Esophagus muscularis mucosa (tissue), 4 donors: Measurements from ENCODE around the gene GRID2. TPM values are rescaled to one million over a fixed set of nuclear protein-coding genes. Genes with fewer than 3 reads are reported as not detected.
"Not testable (repeated sequence)": the region's sequence is repeated elsewhere in the genome, so short reads cannot be mapped to it uniquely, and the experiment has no call there.

Experiments used
- DNase-seq: peaks from one replicate; pipeline ENCODE4 v3.0.0-alpha.2; 2017; ENCODE audit errors: extremely low spot score
- H3K27ac ChIP-seq, 4 donors: fragments of 200-600 bp; sonication (generic); replicated peaks in 1 of 4; 1 replicate in 3 of 4; 2 replicates in 1 of 4; pipeline ENCODE4 v1.5.1; 2016 to 2019; ENCODE audit warnings: mild to moderate bottlenecking in 1 of 4
- H3K27me3 ChIP-seq, 4 donors: fragments of 200-600 bp; sonication (generic); one replicate each; pipeline versions ENCODE4 v1.5.1 to v1.6.0; 2016 to 2019
- H3K36me3 ChIP-seq, 4 donors: fragments of 200-600 bp; sonication (generic); one replicate each; pipeline ENCODE4 v1.5.1; 2016 to 2019
- H3K4me1 ChIP-seq, 4 donors: fragments of 200-600 bp; sonication (generic); one replicate each; pipeline ENCODE4 v1.5.1; 2016 to 2019
- H3K4me3 ChIP-seq, 4 donors: fragments of 200-600 bp; sonication (generic); 1 replicate in 2 of 4; 2 replicates in 2 of 4; pipeline ENCODE4 v1.5.1; 2016 to 2019; ENCODE audit warnings: mild to moderate bottlenecking in 4 of 4, moderate library complexity in 1 of 4
- H3K9me3 ChIP-seq, 4 donors: fragments of 200-600 bp; sonication (generic); 1 replicate in 3 of 4; 2 replicates in 1 of 4; pipeline ENCODE4 v1.5.1; 2016 to 2019
- EP300 ChIP-seq: sonication (generic); formaldehyde crosslinking; IDR thresholded peaks from one replicate; pipeline ENCODE4 v1.6.1; 2017; ENCODE audit warnings: antibody characterized with exemption
- POLR2A ChIP-seq: fragments of 450-650 bp; IDR thresholded peaks from one replicate; pipeline ENCODE4 v1.6.1; 2017; ENCODE audit warnings: antibody characterized with exemption, moderate library complexity, mild to moderate bottlenecking, low read depth
- POLR2AphosphoS5 ChIP-seq, 2 donors: sonication (generic); formaldehyde crosslinking; IDR thresholded peaks; one replicate each; pipeline ENCODE4 v1.6.1; 2017; ENCODE audit warnings: antibody characterized with exemption in 2 of 2
- WGBS: methylation state at CpG from one replicate; pipeline ENCODE4 v1.1.5; 2018; 5-methylcytosine and 5-hydroxymethylcytosine counted together
- intact Hi-C: fragments of 100-400 bp; cut with DNase I; formaldehyde crosslinking; loops from one replicate; pipeline ENCODE4 v1.15.1; 2023
- total RNA-seq, 4 donors: library from RNA; depleted of rRNA; stranded (reverse); fragments of >200 nt; gene quantifications; one replicate each; pipeline versions ENCODE4 v1.1.0 to v1.2.1, GENCODE V29; 2016
- TF ChIP-seq, protein P1 (sequence below), 3 experiments: fragments of 200-600 bp in 2 of 3; fragments of 450-650 bp in 1 of 3; sonication (generic) in 2 of 3; IDR thresholded peaks; one replicate each; pipeline ENCODE4 v1.5.1; 2017 to 2019; ENCODE audit warnings: antibody characterized with exemption in 3 of 3, mild to moderate bottlenecking in 2 of 3, moderate library complexity in 1 of 3

The GRID2 gene
- total RNA-seq, 4 donors from 2014 or later, result 0.06 to 0.17 TPM; not detected in 2

GRCh38 chr4:92445127-92445526, 141.4 kb downstream of the GRID2 start:
- no peaks in the 10 kb centered on the region for H3K27me3 ChIP-seq
- no peak for DNase-seq
- no peak overlapping the region for H3K4me3 ChIP-seq
- 75% methylated on average over 1 of the region's 1 CpG for WGBS
- H3K4me1 ChIP-seq, result no peaks in the 10 kb centered on the region
- intact Hi-C loops, result no loop called here
- H3K36me3 ChIP-seq, result no peaks in the 10 kb centered on the region
- H3K27ac ChIP-seq, result no peak overlapping the region
- no peaks in the 10 kb centered on the region for H3K9me3 ChIP-seq
- TF ChIP-seq, protein P1, sequence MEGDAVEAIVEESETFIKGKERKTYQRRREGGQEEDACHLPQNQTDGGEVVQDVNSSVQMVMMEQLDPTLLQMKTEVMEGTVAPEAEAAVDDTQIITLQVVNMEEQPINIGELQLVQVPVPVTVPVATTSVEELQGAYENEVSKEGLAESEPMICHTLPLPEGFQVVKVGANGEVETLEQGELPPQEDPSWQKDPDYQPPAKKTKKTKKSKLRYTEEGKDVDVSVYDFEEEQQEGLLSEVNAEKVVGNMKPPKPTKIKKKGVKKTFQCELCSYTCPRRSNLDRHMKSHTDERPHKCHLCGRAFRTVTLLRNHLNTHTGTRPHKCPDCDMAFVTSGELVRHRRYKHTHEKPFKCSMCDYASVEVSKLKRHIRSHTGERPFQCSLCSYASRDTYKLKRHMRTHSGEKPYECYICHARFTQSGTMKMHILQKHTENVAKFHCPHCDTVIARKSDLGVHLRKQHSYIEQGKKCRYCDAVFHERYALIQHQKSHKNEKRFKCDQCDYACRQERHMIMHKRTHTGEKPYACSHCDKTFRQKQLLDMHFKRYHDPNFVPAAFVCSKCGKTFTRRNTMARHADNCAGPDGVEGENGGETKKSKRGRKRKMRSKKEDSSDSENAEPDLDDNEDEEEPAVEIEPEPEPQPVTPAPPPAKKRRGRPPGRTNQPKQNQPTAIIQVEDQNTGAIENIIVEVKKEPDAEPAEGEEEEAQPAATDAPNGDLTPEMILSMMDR (IDR thresholded peaks at IDR 0.05), result no peak
- no peak for TF ChIP-seq POLR2AphosphoS5 (IDR thresholded peaks at IDR 0.05)
- no peak for TF ChIP-seq EP300
- TF ChIP-seq POLR2A, result no peak

DNA sequence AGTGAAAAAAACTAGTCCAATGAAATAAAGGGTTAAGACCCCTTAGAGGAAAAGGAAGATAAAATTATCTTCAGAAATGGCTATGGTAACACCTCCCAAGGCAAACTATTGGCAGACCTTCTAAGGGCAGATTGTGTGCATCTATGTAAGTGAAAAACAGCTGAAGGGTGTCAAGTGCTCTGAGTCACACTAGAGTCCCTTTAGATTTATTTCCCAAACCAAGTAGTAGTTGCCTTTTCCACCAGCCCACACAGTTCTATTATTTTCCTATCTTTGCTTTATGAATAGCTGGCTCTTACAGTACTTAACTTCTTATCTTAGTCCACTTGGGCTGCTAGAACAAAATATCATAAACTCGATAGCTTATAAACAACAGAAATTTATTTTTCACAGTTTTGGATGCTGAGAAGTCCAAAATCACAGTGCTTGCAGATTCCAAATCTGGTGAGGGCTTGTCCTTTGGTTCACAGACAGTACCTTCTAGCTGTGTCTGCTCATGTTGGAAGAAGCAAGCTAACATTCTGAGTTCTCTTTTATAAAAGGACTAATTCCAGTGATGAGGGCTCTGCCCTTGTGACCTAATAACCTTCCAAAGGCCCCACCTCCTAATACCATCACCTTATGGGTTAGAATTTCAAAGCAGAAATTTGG, 143.6 kb downstream of the GRID2 start:
- intact Hi-C loops, result no loop called here
- 56% methylated on average over 1 of the region's 1 CpG for WGBS
- H3K4me1 ChIP-seq, result no peaks in the 10 kb centered on the region
- H3K27me3 ChIP-seq, result no peaks in the 10 kb centered on the region
- H3K4me3 ChIP-seq, result no peak overlapping the region
- no peak for DNase-seq
- TF ChIP-seq POLR2A (no peak), EP300 (no peak), POLR2AphosphoS5 (IDR thresholded peaks at IDR 0.05) (no peak)
- TF ChIP-seq, protein P1 (IDR thresholded peaks at IDR 0.05), result no peak
- no peak overlapping the region for H3K27ac ChIP-seq
- no peaks in the 10 kb centered on the region for H3K9me3 ChIP-seq
- no peaks in the 10 kb centered on the region for H3K36me3 ChIP-seq

DNA sequence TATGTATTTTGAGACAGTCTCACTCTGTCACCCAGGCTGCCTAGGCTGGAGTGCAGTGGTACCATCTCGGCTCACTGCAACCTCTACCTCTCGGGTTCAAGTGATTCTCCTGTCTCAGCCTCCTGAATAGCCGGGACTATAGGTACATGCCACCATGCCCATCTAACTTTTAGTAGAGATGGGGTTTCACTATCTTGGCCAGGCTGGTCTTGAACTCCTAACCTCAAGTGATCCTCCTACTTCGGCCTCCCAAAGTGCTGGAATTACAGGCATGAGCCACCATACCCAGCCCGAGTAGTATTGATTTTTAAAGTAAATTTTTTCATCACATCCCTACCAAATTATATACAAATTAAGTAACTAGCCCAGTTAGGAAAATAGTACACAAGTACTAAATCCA, 144.4 kb downstream of the GRID2 start:
- intact Hi-C loops, H3K4me3 ChIP-seq, H3K9me3 ChIP-seq, H3K27me3 ChIP-seq, H3K27ac ChIP-seq, DNase-seq, H3K36me3 ChIP-seq, H3K4me1 ChIP-seq: not testable (repeated sequence)
- 94% methylated on average over 5 of the region's 5 CpGs for WGBS

- Histone ChIP-seq H3K27ac (no peak overlapping the region), H3K9me3 (no peaks in the 10 kb centered on the region), H3K4me3 (no peak overlapping the region), H3K27me3 (no peaks in the 10 kb centered on the region), H3K4me1 (no peaks in the 10 kb centered on the region), H3K36me3 (no peaks in the 10 kb centered on the region)
- no peak for DNase-seq
- intact Hi-C loops, result no loop called here
- TF ChIP-seq, protein P1 (IDR thresholded peaks at IDR 0.05), result no peak
- TF ChIP-seq POLR2A (no peak), EP300 (no peak), POLR2AphosphoS5 (IDR thresholded peaks at IDR 0.05) (no peak)
These were observed 146.9 kb downstream of the GRID2 start for GRCh38 chr4:92450694-92451093.

DNA sequence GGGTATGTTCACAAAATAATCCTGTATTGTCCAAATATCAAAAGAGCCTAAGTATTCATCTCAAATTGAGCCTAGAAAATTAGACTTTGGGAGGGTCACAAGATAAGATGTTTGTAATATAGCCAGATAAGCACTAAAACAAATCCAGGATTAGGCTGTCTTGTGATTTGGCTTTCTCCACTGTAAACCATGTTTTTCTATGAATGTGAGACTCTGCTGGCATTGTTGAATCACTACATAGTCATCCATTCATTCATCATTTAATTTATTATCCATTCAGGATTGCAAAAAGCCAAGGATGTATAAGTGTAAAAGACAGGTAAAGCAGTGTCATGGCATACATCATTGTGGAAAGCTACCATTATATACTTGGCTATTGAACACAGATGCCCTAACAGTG, 148.0 kb downstream of the GRID2 start:
- intact Hi-C loops, result no loop called here
- TF ChIP-seq EP300 (no peak), POLR2AphosphoS5 (IDR thresholded peaks at IDR 0.05) (no peak), POLR2A (no peak)
- TF ChIP-seq, protein P1 (IDR thresholded peaks at IDR 0.05), result no peak
- Histone ChIP-seq H3K9me3 (no peaks in the 10 kb centered on the region), H3K4me3 (no peak overlapping the region), H3K36me3 (no peaks in the 10 kb centered on the region), H3K4me1 (no peaks in the 10 kb centered on the region), H3K27me3 (no peaks in the 10 kb centered on the region), H3K27ac (no peak overlapping the region)
- no peak for DNase-seq

DNA sequence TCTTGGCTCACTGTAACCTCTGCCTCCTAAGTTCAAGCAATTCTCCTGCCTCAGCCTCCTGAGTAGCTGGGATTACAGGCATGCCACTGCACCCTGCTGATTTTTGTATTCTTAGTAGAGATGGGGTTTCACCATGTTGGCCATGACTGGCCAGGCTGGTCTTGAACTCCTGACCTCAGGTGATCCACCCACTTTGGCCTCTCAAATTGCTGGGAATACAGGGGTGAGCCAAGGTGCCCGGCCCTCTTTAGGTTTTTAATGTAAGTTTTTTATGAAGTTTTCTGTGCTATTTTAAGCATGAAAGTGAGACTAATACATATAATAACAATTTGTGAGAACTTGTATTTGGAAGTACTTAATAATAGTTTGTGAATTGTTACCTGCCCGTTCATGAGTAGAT, 148.6 kb downstream of the GRID2 start:
- H3K9me3 ChIP-seq, H3K27me3 ChIP-seq, H3K36me3 ChIP-seq, intact Hi-C loops, DNase-seq, H3K27ac ChIP-seq, H3K4me3 ChIP-seq, H3K4me1 ChIP-seq: not testable (repeated sequence)
- WGBS, result 88% methylated on average over 2 of the region's 2 CpGs
